Measurements from ENCODE around the gene STAT5B.

STAT5B gene

DNA sequence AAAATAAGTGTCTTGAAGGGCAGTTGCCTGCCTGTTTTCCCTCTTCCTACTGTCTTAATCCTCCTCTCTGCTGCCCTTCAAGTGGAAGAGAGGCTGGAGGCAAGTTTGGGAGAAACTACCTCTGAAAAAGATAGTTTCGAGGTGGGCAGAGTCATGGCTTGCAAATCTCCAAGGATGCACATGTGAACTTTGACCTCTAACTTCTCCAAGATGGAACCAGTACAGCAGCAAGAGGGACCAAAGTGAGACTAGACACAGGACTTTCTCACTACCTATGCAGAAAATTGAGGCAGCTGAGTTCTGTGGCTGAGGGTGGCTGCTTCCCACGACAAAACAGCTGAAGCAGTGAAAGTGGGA is 94.4 kb downstream of the STAT5B start:
- no peaks in the 10 kb centered on the region for H3K9me3 ChIP-seq
- H3K27ac ChIP-seq, result no peak overlapping the region
- H3K27me3 ChIP-seq, result peaks cover 56% of the 10 kb centered on the region
- no peaks in the 10 kb centered on the region for H3K36me3 ChIP-seq
- no peak overlapping the region for H3K4me3 ChIP-seq (ENCODE audit: low read depth in 1 of 2, low read length in 1 of 2)
- H3K4me1 ChIP-seq (ENCODE audit: control insufficient read depth in 1 of 2, insufficient read depth in 1 of 2, low read depth in 1 of 2, low read length in 1 of 2), result peaks cover 45 to 66% of the 10 kb centered on the region in 2 experiments
- TF ChIP-seq, protein P1, sequence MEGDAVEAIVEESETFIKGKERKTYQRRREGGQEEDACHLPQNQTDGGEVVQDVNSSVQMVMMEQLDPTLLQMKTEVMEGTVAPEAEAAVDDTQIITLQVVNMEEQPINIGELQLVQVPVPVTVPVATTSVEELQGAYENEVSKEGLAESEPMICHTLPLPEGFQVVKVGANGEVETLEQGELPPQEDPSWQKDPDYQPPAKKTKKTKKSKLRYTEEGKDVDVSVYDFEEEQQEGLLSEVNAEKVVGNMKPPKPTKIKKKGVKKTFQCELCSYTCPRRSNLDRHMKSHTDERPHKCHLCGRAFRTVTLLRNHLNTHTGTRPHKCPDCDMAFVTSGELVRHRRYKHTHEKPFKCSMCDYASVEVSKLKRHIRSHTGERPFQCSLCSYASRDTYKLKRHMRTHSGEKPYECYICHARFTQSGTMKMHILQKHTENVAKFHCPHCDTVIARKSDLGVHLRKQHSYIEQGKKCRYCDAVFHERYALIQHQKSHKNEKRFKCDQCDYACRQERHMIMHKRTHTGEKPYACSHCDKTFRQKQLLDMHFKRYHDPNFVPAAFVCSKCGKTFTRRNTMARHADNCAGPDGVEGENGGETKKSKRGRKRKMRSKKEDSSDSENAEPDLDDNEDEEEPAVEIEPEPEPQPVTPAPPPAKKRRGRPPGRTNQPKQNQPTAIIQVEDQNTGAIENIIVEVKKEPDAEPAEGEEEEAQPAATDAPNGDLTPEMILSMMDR (IDR thresholded peaks at IDR 0.05), result no peak

DNA sequence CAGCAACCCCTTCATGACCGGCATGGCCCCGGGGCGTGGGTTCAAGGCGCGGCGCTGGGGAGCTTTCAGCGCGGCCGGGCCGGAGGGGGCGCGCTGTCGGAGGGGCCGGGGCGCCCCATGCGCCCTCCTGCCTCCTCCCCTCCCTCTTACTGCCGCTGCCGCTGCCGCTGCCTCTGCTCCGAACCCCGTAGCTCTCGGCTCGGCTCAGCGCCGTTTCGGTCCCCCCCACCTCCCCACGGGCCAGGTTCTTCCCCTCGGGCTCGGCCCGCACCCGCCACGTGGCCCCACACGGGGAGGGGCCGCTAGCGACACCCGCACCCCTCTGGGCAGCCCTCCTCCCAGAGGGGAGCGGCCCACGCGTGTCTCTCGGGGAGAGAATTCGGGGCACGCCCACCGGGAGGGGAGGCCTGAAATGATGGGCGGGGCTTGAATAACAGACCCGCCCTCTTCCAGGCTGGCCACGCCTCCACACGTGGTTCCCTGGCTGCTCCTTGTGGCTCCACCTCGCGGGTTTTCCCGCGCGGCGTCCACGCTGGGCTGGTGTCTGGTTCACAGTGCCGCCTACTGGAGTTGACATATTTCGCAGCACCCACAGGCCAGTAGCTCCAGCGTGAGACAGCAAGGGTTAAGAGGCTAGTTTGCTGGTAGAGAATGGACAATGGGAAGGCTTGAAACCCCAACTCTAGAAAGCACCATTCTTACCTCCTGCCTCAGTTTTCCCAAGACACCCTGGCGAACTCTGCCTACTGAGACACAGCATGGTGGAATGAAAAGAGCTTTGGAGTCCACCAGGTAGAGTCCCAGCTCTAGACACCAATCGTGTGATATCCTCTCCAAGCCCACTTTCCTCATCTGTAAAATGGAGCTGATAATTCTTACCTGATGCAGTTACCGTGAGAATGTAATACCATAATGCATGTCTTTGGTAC is 95.0 kb downstream of the STAT5B start, which contains the start of gene KCNH4:
KCNH4 (minus strand) TSS at position 221 of the 929 bp plus-strand sequence; CDS start at position 24, 197 bp downstream.
- Histone ChIP-seq H3K36me3 (no peaks in the 10 kb centered on the region), H3K4me3 (ENCODE audit: low read depth in 1 of 2, low read length in 1 of 2) (peak within 1 kb of the TSS; percentile 1 to 46), H3K27me3 (peaks cover 56% of the 10 kb centered on the region), H3K27ac (no peak within 1 kb of the TSS), H3K9me3 (no peaks in the 10 kb centered on the region), H3K4me1 (ENCODE audit: control insufficient read depth in 1 of 2, insufficient read depth in 1 of 2, low read depth in 1 of 2, low read length in 1 of 2) (peaks cover 41 to 62% of the 10 kb centered on the region in 2 experiments)
- TF ChIP-seq, protein P1 (IDR thresholded peaks at IDR 0.05), result peak; percentile 36

GRCh38 chr17:42180411-42180921 is 95.7 kb downstream of the STAT5B start:
- H3K27me3 ChIP-seq, result peaks cover 56% of the 10 kb centered on the region
- H3K9me3 ChIP-seq, result no peaks in the 10 kb centered on the region
- TF ChIP-seq, protein P1 (IDR thresholded peaks at IDR 0.05), result no peak
- peak overlapping the region; percentile 1 to 46 for H3K4me3 ChIP-seq (ENCODE audit: low read depth in 1 of 2, low read length in 1 of 2)
- H3K27ac ChIP-seq, result no peak overlapping the region
- peaks cover 37 to 60% of the 10 kb centered on the region in 2 experiments for H3K4me1 ChIP-seq (ENCODE audit: control insufficient read depth in 1 of 2, insufficient read depth in 1 of 2, low read depth in 1 of 2, low read length in 1 of 2)
- H3K36me3 ChIP-seq, result no peaks in the 10 kb centered on the region

- H3K27me3 ChIP-seq, result peaks cover 57% of the 10 kb centered on the region
- H3K4me1 ChIP-seq (ENCODE audit: control insufficient read depth in 1 of 2, insufficient read depth in 1 of 2, low read depth in 1 of 2, low read length in 1 of 2), result peaks cover 34 to 55% of the 10 kb centered on the region in 2 experiments
These were observed 96.2 kb downstream of the STAT5B start for GRCh38 chr17:42179911-42180410.

DNA sequence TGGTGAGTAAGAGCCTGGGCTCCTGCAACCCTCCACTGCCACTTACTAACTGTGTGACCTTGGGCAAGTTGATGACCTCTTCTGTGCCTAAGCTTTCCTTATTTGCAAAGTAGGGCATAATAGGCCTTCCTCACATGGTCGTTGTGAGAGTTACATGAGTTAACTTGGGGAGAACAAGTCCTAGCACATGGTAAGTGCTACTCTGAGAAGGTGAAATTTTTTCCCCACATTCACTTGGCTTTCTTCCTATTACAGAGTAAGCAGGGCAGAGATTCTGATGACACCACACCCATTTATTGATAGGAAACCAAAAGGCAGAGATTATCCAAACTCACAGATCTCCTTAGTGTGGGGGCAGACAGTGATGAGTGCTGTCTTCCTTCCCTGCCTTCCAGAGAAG is 96.9 kb downstream of the STAT5B start:
- Histone ChIP-seq H3K27ac (no peak overlapping the region), H3K4me1 (ENCODE audit: control insufficient read depth in 1 of 2, insufficient read depth in 1 of 2, low read depth in 1 of 2, low read length in 1 of 2) (peaks cover 28 to 49% of the 10 kb centered on the region in 2 experiments), H3K27me3 (peaks cover 63% of the 10 kb centered on the region), H3K36me3 (no peaks in the 10 kb centered on the region), H3K4me3 (ENCODE audit: low read depth in 1 of 2, low read length in 1 of 2) (no peak overlapping the region), H3K9me3 (no peaks in the 10 kb centered on the region)
- TF ChIP-seq, protein P1 (IDR thresholded peaks at IDR 0.05), result no peak

More at GRCh38 chr17:42179911-42180410, 96.2 kb downstream of the STAT5B start:
- Histone ChIP-seq H3K4me3 (ENCODE audit: low read depth in 1 of 2, low read length in 1 of 2) (no peak overlapping the region), H3K27ac (no peak overlapping the region), H3K9me3 (no peaks in the 10 kb centered on the region), H3K36me3 (no peaks in the 10 kb centered on the region)
- TF ChIP-seq, protein P1 (IDR thresholded peaks at IDR 0.05), result no peak
